Mammary epithelial cell (primary cell): Measurements from ENCODE around the gene LIPJ.

Experiments
- EZH2 ChIP-seq: IDR thresholded peaks from 2 replicates; pipeline ENCODE4 v1.6.1; 2012; ENCODE audit warnings: low read length, inconsistent platforms, borderline replicate concordance
- TF ChIP-seq, protein P1 (sequence below), 2 donors: IDR thresholded peaks in 1 of 2; conservative IDR thresholded peaks in 1 of 2; 2 replicates each; pipeline ENCODE4 v1.5.1; 2011 to 2012; ENCODE audit warnings: inconsistent platforms in 2 of 2, low read length in 2 of 2, mild to moderate bottlenecking in 2 of 2, control low read depth in 1 of 2, low read depth in 1 of 2; ENCODE audit not compliant: insufficient read depth in 1 of 2; ENCODE audit errors: extremely low read depth in 1 of 2

DNA sequence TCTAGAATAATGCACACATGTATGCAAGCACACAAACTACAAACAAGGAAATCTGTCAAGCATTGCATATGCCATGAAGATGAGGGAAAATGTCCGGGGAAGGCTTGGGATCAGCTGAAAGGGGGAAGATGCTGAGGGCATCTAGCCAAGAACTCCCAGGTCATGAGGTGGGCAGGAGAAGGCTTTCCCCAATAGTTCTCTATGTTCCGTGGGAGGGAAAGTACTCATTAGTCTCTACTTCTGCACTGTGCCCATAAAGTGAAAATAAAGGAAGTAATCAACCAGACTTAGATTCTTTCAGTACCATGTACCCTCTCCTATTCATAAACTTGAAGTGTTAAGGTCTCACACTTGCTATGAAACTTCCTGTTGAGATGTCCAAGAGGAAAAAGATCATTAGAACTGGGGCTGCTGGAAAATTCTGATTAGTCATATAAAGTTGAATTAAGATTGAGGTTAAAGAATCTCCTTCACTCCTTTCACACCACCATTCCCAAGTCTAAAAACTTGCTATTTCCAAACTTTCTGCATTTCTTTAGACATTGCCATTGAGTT is 60.6 kb downstream of the LIPJ start:
- TF ChIP-seq, protein P1, sequence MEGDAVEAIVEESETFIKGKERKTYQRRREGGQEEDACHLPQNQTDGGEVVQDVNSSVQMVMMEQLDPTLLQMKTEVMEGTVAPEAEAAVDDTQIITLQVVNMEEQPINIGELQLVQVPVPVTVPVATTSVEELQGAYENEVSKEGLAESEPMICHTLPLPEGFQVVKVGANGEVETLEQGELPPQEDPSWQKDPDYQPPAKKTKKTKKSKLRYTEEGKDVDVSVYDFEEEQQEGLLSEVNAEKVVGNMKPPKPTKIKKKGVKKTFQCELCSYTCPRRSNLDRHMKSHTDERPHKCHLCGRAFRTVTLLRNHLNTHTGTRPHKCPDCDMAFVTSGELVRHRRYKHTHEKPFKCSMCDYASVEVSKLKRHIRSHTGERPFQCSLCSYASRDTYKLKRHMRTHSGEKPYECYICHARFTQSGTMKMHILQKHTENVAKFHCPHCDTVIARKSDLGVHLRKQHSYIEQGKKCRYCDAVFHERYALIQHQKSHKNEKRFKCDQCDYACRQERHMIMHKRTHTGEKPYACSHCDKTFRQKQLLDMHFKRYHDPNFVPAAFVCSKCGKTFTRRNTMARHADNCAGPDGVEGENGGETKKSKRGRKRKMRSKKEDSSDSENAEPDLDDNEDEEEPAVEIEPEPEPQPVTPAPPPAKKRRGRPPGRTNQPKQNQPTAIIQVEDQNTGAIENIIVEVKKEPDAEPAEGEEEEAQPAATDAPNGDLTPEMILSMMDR (conservative IDR thresholded peaks at IDR 0.05 in 1 of 2, IDR thresholded peaks at IDR 0.05 in 1 of 2; ENCODE audit: extremely low read depth in 1 of 2, insufficient read depth in 1 of 2, low read depth in 1 of 2, low read length in 2 of 2) = no peak
- TF ChIP-seq EZH2 = no peak
